OCI-LY1 (cell line): ENCODE measurements around the gene GBF1.

Experiments
- H2AFZ ChIP-seq: fragments of 200-600 bp; sonication (generic), shearing (Covaris generic); 2 replicates; pipeline ENCODE4 v1.6.0; 2014; ENCODE audit warnings: antibody characterized with exemption, mild to moderate bottlenecking, low read length
- H3F3A ChIP-seq: fragments of 200-600 bp; sonication (generic), shearing (Covaris generic); 2 replicates; pipeline ENCODE4 v1.6.0; 2014; ENCODE audit warnings: mild to moderate bottlenecking, antibody characterized with exemption, low read length, moderate library complexity; ENCODE audit not compliant: insufficient read depth
- H3K27ac ChIP-seq: fragments of 200-600 bp; sonication (generic); 2 replicates; pipeline ENCODE4 v1.5.1; 2014; ENCODE audit warnings: low read length, mixed run types, mild to moderate bottlenecking, low read depth; ENCODE audit not compliant: poor library complexity, severe bottlenecking
- H3K27me3 ChIP-seq: fragments of 200-600 bp; sonication (generic); 2 replicates; pipeline ENCODE4 v1.6.0; 2014; ENCODE audit warnings: antibody characterized with exemption, mild to moderate bottlenecking, low read length, moderate library complexity; ENCODE audit not compliant: insufficient read depth
- H3K36me3 ChIP-seq: fragments of 200-600 bp; sonication (generic); 2 replicates; pipeline ENCODE4 v1.6.1; 2014; ENCODE audit warnings: mild to moderate bottlenecking, antibody characterized with exemption, low read length, moderate library complexity, mixed read lengths; ENCODE audit not compliant: insufficient read depth
- H3K4me1 ChIP-seq: fragments of 200-600 bp; sonication (generic); 2 replicates; pipeline ENCODE4 v1.5.1; 2014; ENCODE audit warnings: mild to moderate bottlenecking, low read length, moderate library complexity; ENCODE audit not compliant: insufficient read depth, severe bottlenecking
- H3K4me2 ChIP-seq: fragments of 200-600 bp; sonication (generic), shearing (Covaris generic); 2 replicates; pipeline ENCODE4 v1.6.1; 2014; ENCODE audit warnings: low read length
- H3K4me3 ChIP-seq: fragments of 200-600 bp; sonication (generic); 2 replicates; pipeline ENCODE4 v1.5.1; 2014; ENCODE audit warnings: low read length, low read depth, mild to moderate bottlenecking, mixed read lengths; ENCODE audit not compliant: poor library complexity, severe bottlenecking
- H3K79me2 ChIP-seq: fragments of 200-600 bp; shearing (Covaris generic); 2 replicates; pipeline ENCODE4 v1.6.1; 2016; ENCODE audit warnings: mixed run types, low read length, mixed read lengths; ENCODE audit not compliant: insufficient read depth
- H3K9ac ChIP-seq: fragments of 200-600 bp; sonication (generic), shearing (Covaris generic); 2 replicates; pipeline ENCODE4 v1.6.1; 2014; ENCODE audit warnings: mild to moderate bottlenecking, low read length, mixed read lengths
- H3K9me2 ChIP-seq: fragments of 200-600 bp; sonication (generic), shearing (Covaris generic); 2 replicates; pipeline ENCODE4 v1.6.1; 2014; ENCODE audit warnings: low read depth, mild to moderate bottlenecking, low read length, mixed read lengths
- H3K9me3 ChIP-seq: fragments of 200-600 bp; shearing (Covaris generic); 2 replicates; pipeline ENCODE4 v1.6.1; 2014; ENCODE audit warnings: low read length, mixed read lengths
- H4K20me1 ChIP-seq: fragments of 200-600 bp; sonication (generic), shearing (Covaris generic); 2 replicates; pipeline ENCODE4 v1.6.0; 2016; ENCODE audit warnings: mild to moderate bottlenecking, low read length; ENCODE audit not compliant: insufficient read depth
- CTCF ChIP-seq: fragments of 200-600 bp; sonication (generic), shearing (Covaris generic); IDR thresholded peaks from 2 replicates; pipeline ENCODE4 v1.5.1; 2017; ENCODE audit warnings: mild to moderate bottlenecking, antibody characterized with exemption, low read length, moderate library complexity, mixed read lengths
- EZH2 ChIP-seq: fragments of 200-600 bp; sonication (generic), shearing (Covaris generic); IDR thresholded peaks from 2 replicates; pipeline ENCODE4 v1.8.0; 2017; ENCODE audit warnings: borderline replicate concordance, mixed run types, mild to moderate bottlenecking, antibody characterized with exemption, low read length, moderate library complexity, mixed read lengths

GBF1 gene

GRCh38 chr10:102297101-102297500 is 51.8 kb downstream of the GBF1 start:
- Histone ChIP-seq H3K79me2 (no peaks in the 10 kb centered on the region), H3K4me2 (no peak overlapping the region), H3K4me1 (no peaks in the 10 kb centered on the region), H3F3A (no peaks in the 10 kb centered on the region), H3K36me3 (no peaks in the 10 kb centered on the region), H3K9me2 (no peaks in the 10 kb centered on the region), H3K27ac (no peak overlapping the region), H3K9ac (no peak overlapping the region), H3K9me3 (no peaks in the 10 kb centered on the region), H2AFZ (no peak overlapping the region), H3K27me3 (no peaks in the 10 kb centered on the region), H4K20me1 (no peaks in the 10 kb centered on the region), H3K4me3 (no peak overlapping the region)
- TF ChIP-seq CTCF (no peak), EZH2 (no peak)

GRCh38 chr10:102298899-102299298 is 53.6 kb downstream of the GBF1 start:
- no peak overlapping the region for H3K4me2 ChIP-seq
- H3K4me3 ChIP-seq: no peak overlapping the region
- no peaks in the 10 kb centered on the region for H4K20me1 ChIP-seq
- no peak overlapping the region for H3K27ac ChIP-seq
- no peaks in the 10 kb centered on the region for H3K9me3 ChIP-seq
- H3K9me2 ChIP-seq: no peaks in the 10 kb centered on the region
- H3K9ac ChIP-seq: no peak overlapping the region
- no peaks in the 10 kb centered on the region for H3K36me3 ChIP-seq
- H2AFZ ChIP-seq: no peak overlapping the region
- H3K27me3 ChIP-seq: no peaks in the 10 kb centered on the region
- no peak for TF ChIP-seq CTCF
- no peak for TF ChIP-seq EZH2
- H3F3A ChIP-seq: no peaks in the 10 kb centered on the region
- H3K4me1 ChIP-seq: no peaks in the 10 kb centered on the region
- H3K79me2 ChIP-seq: no peaks in the 10 kb centered on the region

- H3K27me3 ChIP-seq: no peaks in the 10 kb centered on the region
- no peaks in the 10 kb centered on the region for H3F3A ChIP-seq
- no peaks in the 10 kb centered on the region for H3K4me1 ChIP-seq
- no peak for TF ChIP-seq CTCF
- H3K4me2 ChIP-seq: no peak overlapping the region
- no peaks in the 10 kb centered on the region for H4K20me1 ChIP-seq
- H3K36me3 ChIP-seq: no peaks in the 10 kb centered on the region
- H3K79me2 ChIP-seq: no peaks in the 10 kb centered on the region
- H3K9me2 ChIP-seq: no peaks in the 10 kb centered on the region
- H3K9me3 ChIP-seq: no peaks in the 10 kb centered on the region
- no peak overlapping the region for H3K9ac ChIP-seq
- H3K27ac ChIP-seq: no peak overlapping the region
- H2AFZ ChIP-seq: no peak overlapping the region
- no peak overlapping the region for H3K4me3 ChIP-seq
Observed at GRCh38 chr10:102299873-102300272, 54.5 kb downstream of the GBF1 start.
